Stimulated activated CD4-positive, alpha-beta T cell treated with anti-CD3 and anti-CD28 coated beads, Interleukin-1b, Interleukin-23, amount 100 ng/mL, for 1 hour (primary cell): ENCODE measurements around the gene ZNF334.

Experiments
- DNase-seq, 2 donors: peaks; one replicate each; pipeline ENCODE4 v3.0.0-alpha.2; 2020; ENCODE audit warnings: low read depth in 2 of 2

Gene ZNF334

DNA sequence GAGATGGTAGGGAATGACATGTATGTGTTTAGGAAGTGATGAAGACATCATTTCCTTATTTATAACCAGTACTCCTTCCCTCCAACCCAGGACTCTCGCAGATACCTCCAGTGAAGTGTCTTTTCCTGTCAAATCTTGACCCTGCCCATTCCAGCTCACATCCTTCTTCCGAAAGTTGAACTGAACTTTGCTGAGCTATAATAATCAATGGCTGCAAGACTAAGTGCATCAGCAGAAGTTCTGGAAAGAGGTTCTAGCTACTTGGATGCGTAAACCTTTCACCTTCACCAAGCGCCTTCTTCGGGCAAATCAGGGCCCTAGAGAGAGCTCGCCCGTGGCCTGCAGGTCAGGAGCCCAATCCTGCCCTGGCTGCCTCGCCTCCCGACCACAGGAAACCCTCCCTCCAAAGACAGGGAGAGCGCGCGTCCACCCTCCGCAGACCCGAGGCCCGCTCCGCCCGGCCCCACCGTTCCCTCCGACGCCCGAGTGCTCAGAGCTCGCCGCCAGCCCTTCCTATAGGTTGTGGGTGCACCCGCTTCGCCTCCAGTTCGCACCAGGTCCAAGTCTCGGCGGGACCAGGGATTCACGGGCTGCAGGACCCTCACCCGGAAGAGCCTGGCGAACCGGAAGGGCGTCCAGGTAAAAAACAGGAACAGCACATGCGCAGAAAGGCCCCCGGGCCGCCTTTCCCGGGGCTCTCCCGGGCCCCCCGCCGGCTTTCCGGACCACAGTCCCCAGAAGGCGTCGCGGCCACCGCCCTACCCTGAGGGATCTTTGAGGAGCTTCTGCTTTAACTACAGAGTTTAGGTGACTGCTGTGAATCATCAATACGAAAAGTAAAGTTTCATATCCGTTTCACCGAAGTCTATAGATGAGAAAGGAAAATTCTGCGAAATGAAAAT lies at the start of gene ZNF334:
TSS of gene ZNF334 (minus strand) at position 617 of the 902 bp plus-strand sequence. CDS start 1,457 bp downstream, outside the sequence.
- no peak for DNase-seq

DNA sequence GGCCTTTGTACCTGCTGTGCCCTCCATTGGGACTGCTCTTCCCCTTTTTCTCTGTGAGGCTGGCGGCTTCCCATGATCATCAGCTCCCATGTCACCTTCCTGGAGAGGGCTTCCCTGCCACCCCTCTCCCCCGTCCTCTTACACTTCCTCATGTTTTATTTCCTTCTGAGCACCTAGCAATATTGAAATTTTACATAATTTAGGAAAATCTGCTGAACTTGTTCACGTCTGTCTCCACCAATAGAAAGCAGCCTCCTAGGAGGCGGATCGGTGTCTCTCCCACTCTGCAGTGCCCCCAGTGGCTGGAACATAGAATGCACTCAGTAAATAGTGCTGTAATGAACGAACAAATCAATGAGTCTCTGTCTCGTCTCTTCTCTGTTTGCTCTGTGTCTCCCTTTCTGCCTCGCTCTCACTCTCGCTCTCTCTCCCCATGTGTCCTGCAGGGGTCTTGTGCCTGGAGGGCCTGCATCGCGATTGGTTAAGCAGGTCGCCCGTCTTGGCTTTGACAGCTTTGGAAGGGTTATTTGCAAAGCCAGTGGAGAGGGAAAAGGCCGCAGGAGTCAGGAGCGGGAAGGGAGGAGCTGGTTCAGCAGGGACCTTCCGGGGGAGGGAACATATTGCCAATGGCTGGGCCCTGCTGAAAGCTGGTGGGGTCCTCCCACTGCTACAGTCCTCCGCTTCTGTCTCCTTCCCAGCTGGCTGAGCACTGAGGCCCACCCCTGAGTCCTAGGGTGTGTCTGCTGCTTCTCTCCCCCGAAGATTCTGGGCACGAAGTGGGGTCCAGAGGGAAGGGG lies 49.2 kb upstream of the ZNF334 start:
- DNase-seq = peak; percentile 3 to 50

DNA sequence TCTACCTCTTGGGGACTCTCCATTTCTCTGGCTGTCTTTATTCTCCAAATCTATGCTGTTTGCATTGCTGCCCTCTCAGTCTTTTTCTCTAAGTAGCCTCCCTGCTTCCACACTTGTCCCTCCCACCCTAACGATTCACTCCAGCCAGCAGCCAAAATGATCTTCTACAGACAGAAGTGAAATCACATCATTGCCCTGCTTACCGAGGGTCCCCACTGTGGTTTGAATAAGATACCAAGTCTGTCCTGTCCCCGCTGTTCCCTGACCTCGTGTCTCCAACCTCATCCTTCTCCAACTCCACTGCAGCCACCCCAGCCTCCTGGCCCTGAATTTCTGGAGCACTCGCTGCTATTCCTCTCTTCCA lies 48.6 kb upstream of the ZNF334 start:
- DNase-seq = no peak

DNA sequence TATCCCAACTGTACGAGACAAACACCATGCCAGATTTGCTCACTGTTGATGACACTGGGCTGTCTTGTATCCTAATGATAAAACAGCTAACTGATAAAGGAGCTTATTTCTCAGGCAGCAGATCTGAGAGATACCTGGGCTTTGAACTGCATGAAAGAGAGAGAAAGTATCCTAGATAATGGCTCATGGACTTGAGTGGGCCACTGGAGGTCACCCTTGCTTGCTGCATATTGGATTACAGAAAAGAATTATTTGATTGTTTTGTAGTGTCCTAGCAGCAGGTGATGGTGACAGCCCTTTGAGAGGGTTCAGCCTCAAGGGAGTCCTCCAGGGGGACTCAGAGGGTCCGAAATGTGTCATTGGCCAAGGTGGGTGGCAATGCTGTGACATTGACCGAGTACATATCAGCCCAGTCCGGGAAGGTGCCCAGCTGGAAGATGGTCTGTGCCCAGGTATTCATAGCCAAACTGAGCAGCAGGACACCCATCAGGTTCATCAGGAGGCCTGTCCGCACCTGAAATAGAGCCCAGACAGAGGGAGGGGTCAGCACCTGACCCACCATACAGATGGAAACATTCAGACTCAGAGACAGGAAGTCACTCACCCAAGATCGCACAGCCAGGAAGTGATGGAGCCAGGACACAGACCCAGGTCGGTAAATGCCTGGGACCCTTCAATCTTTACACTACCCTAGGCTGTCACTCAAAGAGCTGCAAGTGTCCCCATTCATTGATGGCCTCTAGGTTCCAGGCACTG lies 46.5 kb upstream of the ZNF334 start:
- DNase-seq = no peak

DNA sequence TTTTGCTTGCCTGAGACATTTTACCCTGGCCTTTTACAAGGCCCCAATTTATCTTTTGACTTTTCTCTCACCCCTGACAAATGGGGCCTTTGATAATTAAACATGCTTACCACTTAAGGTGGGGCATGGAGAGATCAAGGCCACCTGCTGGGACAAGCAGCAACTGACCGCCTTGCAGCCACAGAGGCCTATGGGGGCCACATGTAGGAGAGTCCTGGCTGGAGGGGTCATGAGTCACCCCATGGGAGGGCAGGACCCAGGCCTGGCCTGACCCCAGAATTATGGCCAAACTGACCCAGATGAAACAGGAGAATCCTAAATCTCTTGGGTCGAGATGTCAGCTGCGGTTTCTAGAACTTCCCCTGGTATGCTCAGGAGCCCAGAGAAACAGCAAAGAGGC lies 45.6 kb upstream of the ZNF334 start:
- DNase-seq = no peak

DNA sequence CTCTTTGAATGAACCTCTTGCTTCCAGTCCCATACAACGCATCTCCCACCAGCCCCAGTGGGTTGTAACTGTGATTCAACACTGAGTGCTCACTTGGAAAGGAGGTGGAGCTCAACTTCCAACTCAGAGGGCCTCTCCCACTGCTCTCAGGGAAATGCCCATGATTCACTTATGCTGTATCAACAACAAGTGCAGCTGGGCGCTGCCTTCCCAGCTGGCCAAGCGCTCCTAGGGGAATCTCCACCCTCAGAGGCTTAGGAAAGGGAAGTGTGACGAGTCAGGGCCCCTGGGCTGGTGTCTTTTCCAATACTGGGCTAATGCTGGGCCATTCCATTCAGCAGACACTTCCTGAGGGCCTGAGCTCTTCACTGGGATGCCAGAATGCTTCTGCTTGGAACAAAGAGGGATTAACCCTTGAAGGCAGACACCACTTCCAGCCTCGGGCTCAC lies 45.2 kb upstream of the ZNF334 start:
- no peak for DNase-seq

DNA sequence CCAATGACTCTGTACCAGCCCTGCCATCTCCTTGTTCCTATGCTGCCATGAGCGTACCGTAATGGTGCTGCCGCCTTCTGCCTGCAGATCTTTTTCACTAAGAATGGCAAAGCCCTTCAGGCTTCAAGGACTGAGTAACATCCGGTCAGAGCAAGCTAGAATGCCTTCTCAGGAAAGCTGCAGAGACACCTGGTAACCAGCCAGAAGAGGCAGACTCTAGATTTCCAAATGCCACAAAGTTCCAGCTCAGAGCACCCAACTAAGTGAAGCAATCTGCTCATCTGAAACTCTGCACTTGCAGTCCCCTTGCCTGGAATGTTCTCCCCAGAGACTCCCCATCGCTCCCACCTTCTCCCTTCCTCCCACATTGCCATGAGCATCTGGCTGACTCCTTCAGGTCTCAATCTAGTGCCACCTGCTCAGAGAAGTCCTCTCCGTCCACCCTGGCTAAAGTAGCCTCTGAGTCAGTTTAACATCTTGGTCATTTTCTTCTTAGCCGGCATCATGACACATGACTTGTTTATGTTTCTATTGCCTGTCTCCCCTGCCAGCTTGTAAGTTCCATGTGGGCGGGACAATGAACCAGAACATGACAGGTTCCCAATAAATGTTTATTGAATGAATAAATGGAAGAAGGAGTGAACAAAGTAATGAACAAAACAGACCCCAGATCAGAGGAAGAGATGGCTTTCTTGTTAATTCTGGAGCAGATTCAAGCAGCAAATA lies 44.0 kb upstream of the ZNF334 start:
- DNase-seq = no peak

DNA sequence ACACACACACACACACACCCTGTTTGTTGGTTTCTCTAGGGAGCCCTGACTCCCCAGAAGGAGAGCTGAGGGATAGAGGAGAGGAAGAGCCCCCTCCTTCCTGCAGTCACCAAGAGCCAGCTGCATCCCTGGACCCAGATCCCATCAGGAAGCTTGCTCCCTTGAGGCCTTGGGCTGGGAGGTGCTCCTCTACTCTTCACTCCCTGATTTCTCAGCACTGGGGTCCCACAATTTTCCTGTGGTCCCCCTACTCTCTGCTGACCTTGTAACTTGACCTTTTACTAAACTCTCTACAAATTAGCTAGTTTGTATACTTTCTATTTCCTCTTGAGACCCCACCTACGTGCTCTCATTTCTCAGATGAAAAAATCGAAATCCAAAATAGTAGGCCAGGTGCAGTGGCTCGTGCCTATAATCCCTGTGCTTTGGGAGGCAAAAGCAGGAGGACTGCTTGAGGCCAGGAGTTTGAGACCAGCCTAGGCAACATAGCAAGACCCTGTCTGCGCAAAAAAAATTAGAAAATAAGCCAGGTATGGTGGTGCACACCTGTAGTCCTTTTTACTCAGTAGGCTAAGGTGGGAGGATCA lies 42.1 kb upstream of the ZNF334 start:
- no peak for DNase-seq

DNA sequence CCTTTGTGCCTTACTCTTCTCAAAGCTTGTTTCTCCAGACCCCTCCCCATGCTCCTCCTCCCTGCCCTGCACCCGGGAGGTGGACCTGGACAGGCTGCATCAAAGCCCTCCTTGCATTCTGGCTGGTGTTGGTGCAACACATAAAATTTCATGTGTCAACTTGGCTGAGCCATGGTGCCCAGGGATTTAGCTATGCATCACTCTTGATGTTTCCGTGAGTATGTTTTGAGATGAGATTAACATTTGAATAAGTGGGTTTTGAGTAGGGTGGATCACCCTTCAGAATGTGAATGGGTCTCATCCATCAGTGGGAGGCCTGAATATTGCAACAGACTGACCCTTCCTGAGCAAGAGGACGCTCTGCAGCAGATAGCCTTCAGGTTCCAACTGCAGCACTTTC lies 41.5 kb upstream of the ZNF334 start:
- no peak for DNase-seq

DNA sequence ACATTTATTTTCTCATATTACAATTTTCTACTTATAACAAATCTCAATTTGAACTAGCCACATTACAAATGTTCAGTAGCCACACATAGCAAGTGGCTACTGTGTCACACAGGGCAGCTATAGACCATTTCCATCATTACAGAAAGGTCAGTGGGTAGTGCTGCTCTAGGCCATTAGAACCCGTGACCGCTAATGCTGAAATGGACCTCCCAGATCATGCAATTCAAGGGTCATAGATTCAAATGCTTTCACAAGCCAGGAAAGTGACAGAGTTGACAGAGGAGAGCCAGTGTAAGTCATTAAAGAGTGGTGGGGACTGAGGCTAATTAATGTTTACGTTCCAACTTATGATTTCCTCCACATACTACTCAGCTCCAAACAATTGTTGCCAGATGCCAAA lies 40.6 kb upstream of the ZNF334 start:
- DNase-seq = no peak

DNA sequence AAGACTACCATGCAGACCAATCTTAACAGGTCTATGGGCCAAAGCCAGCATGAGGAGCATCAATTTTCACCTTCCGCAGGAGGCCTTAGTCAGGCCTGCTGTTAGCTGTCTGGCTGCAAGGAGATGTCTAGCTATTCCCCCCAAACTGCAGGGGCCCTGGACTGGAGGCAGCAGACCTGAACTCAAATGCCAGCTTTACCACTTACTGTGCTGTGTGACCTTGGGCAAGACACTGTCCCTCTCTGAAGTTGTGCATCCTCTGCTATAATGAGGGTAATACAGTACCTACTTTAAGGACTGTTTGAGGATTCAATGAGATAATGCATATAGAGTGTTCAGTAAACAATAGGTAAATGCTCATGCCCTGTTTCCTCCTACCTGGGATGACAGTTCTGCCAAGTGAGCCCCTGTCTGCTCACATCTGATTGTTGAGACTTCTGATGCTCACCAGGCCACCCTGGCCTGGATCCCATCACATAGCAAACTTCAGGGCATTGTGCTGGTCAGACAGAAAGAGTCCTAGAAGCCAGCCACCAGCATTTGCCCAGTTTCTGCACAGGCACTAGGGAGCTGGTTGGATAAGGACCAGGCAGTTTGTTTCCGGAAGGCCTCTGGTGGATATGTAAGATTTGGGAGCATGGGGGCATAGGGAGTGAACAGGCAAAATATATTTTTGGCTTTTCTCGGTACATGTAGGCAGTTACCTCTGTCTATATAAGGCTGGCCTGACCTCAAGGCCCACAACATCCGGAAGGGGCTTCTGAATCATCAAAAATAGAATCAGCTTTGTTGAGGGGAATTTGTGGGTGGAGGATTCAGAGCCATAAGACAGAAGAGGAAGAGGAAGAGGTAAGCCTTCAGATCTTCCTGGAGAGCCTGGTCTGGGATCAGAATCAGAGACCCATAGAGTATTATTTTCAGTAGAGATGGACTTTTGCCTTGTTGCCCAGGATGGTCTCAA lies 39.4 kb upstream of the ZNF334 start:
- DNase-seq = peak in 1 of 2 donors; percentile 4

DNA sequence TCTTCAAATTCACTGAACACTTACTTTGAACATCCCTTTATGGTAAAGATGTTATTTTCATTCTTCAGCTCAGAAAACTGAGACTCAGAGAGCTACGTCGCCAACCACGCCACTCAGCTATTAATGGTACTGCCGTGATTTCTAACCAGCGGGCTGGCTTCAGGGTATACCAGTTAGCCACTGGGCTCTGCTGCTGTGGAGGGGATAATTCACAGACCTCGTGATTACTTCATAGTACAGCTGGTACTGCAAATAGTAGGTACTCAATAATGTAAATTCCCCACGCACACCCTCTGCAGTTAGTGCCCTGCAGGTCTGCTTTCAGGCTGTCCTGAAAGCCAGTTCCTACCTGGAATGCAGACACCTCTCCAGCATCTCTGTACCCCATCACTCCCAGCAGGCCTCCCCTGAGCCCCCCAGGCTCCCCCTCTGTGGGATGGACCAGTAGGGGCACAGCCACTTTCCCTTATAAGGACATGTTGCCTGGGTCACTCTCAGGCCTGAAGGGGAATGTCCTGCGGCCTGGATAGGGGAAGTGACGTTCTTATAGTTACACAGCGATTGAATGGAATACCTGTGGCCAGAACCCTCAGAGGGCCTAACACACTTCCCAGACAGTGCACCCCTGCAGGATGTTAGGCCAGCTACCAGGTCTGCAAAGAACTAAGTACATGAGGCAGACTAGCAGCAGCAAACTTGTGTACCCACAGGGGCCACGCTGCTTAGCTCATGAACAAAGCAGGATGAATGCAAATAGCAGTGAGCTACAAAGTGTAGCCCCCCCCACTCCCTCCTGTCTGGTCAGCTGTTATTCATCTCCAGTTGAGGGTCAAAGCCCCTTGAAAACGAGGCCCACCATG lies 38.4 kb upstream of the ZNF334 start:
- no peak for DNase-seq

DNA sequence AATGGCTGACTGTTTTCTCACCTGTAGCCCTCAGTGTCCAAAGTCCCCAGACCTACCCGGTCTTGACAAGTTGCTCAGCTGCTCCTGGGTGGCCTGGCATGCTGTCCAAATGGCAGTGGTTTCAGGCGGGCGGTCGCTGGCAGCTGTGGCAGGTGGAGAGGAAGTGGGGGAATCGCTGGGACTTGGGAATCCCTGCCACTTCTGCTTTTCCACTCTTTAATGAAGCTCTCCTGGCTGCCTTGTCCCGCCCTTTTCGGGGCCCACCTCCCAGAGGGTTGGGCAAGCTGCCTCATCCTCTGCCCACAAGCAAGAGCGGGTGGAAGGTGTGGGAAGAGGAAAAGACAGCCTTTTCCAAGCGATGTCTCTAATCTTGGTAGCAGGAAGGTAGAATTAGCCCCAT lies 37.1 kb upstream of the ZNF334 start, which contains the start of gene OCSTAMP:
TSS of gene OCSTAMP (minus strand) at position 194 of the 400 bp plus-strand sequence. CDS start at position 100, 94 bp downstream.
- no peak for DNase-seq

DNA sequence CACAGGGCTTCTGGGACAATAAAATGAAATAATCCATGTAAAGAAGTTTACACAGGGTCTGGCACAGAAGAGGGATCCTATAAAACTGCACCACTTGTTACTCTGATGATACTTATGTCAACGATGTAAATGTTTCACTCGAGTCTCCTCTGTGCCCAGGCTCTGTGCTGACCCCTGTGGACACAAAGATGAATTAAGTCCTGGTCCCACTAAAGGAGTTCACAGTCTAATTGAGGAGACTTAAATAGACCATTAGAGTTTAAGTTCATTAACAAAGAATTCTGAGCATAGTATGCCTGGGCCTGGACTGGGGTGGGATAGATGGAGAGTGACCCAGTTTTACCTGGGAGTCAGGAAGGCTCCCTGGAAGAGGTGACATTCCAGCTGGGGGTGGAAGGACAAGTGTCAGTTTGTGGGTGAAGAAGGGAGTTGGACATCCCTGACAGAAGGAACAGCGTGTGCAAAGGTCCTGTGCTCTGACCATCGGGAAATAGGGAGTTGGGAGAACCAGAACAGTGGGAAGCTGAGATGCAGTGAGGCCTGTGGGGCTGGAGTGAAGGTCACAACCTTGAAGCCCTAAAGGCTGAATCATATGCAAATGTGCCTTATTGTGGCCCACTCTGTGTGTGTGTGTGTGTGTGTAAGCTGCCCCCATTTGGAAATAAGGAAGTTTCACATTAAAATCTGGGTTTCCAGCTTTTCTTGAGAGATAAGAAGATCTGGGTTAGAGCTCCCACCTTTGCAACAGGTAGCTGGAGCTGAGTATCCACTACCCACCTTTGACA lies 36.0 kb upstream of the ZNF334 start:
- no peak for DNase-seq

DNA sequence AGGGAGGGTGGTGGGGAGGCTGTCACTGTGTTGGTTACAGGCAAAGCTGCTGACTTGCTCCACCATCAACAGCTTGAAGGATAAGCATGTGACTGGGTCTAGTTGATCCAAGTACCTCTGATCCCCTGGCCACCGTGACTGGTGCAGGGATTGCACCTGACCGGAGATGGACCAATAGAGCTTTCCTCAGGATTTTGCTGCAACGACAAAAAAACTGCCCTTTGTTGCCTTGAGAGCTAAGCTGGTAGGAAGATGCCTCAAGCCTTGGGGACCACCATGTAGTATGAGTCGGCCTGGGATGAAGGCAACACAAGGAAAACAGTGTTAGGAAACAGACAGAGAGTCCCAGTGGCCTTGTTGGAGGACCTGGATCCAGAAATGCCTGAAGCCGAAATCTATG lies 35.3 kb upstream of the ZNF334 start:
- no peak for DNase-seq

DNA sequence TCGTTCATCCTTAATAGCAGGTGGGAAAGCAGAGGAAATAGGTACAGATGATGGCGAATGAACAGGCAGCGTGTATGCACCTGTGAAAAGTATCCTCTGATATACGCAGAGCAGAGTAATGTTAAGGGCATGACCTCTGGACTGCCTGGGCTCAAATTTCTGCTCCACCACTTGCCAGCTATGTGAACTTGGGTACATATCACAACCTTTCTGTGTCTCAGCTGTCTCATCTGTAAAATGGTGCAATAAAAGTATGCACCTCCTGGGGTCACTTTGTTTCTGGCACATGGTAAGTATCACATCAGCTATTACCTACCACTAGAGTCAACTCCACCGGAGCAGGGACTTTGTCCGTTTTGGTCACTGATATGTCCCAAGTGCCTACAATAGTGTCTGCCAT lies 34.6 kb upstream of the ZNF334 start:
- no peak for DNase-seq

DNA sequence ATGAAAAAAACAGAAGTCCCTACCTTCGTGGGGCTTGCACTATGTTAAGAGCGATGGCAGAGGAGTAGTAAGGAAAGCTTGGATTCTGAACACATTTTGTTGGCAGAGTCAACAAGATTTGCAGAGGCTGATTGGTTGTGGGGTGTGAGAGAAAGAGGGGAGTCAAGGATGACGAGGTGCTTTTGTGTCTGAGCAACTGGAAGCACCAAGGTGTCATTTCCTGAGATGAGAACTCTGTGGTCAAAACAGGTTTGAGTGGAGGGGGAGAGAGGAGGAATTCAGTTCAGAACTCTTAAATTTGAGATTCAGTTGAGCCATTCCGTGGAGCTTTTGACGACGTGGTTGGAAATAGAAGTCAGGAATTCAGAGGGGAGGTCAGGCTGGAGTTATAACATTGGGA lies 33.6 kb upstream of the ZNF334 start:
- DNase-seq = no peak

DNA sequence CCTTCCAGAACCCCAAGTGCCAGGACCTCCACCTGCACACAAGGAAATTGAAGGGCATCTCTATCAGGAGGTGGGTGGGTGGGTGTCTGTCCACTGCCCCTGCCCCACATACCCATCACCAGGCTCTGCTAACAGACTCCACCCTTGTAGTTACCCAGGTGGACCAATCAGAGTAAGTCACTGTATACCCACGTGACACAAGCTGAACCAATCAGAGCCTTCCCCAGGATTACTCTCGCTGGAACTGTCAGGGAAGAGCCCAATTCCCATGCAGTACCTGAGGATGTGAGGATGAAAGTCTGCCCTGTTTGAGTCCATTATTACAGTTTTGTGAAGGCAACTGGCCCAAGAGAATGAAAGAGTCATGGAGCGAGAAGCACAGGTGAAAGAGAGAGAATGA lies 32.9 kb upstream of the ZNF334 start:
- DNase-seq = no peak
